GM12872 (cell line): ENCODE data around the gene PLEKHN1.

Source experiments
- TF ChIP-seq, protein P1 (sequence below): IDR thresholded peaks from 3 replicates; pipeline ENCODE4 v1.5.1; 2011; ENCODE audit warnings: low read depth, mild to moderate bottlenecking, low read length, moderate library complexity; ENCODE audit not compliant: insufficient read depth

PLEKHN1 gene

DNA sequence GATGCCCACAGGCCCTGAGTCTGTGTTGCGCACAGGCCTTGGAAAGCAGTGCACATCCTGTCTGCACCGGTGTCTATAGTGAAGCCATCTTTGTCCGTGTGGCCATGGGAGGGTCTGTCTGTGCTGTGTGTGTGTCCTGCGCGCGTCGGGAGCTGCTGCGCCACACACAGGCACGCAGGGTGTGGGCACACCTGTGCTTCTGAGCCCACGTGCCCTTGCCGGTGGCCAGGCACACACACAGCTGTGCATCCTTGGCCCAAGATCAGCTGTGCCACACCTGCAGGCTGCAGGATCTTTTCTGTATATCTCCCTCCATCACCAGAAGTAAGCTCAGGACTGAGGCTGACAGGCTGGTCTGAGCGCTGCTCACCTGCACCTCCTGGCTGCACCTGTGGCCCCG lies 45.8 kb upstream of the PLEKHN1 start:
- TF ChIP-seq, protein P1, sequence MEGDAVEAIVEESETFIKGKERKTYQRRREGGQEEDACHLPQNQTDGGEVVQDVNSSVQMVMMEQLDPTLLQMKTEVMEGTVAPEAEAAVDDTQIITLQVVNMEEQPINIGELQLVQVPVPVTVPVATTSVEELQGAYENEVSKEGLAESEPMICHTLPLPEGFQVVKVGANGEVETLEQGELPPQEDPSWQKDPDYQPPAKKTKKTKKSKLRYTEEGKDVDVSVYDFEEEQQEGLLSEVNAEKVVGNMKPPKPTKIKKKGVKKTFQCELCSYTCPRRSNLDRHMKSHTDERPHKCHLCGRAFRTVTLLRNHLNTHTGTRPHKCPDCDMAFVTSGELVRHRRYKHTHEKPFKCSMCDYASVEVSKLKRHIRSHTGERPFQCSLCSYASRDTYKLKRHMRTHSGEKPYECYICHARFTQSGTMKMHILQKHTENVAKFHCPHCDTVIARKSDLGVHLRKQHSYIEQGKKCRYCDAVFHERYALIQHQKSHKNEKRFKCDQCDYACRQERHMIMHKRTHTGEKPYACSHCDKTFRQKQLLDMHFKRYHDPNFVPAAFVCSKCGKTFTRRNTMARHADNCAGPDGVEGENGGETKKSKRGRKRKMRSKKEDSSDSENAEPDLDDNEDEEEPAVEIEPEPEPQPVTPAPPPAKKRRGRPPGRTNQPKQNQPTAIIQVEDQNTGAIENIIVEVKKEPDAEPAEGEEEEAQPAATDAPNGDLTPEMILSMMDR, result no peak

DNA sequence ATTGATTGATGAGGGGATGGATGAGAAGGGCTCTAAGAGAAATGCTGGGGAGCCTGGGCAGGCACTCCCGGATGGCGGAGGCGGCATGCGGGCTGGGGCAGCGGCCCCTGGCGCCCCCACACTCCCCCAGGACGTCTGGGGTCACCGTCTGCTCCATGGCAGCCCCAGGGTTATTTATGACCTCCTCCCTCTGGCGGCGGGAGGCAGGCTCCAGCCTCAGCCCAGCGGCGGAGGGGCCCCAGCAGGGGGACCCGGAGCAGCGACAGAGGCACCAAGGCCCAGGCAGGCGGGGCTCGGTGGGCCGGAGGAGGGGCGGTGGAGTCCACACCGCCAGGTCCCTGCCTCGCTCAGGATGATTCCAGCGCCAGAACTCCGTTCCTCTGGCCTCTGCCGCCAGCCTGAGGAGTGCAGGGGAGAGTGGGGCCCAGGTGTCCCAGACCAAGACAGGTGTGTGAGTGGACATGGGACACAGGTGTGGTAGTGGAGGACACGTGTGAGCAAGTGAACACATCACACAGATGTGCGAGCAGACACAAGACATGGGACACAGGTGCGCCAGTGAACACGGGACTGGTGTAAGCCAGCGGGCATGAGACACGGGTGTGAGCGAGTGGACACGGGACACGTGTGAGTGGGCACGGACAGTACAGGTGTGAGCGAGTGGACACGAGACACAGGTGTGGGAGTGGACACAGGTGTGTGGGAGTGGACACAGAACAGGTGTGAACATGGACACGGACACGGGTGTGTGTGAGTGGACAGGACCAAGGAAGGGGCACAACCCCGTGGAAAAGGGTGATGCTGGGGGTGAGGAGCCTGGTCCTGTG lies 45.1 kb upstream of the PLEKHN1 start:
- TF ChIP-seq, protein P1, result peak; percentile 14; the same call in 1 of the 3 replicates

DNA sequence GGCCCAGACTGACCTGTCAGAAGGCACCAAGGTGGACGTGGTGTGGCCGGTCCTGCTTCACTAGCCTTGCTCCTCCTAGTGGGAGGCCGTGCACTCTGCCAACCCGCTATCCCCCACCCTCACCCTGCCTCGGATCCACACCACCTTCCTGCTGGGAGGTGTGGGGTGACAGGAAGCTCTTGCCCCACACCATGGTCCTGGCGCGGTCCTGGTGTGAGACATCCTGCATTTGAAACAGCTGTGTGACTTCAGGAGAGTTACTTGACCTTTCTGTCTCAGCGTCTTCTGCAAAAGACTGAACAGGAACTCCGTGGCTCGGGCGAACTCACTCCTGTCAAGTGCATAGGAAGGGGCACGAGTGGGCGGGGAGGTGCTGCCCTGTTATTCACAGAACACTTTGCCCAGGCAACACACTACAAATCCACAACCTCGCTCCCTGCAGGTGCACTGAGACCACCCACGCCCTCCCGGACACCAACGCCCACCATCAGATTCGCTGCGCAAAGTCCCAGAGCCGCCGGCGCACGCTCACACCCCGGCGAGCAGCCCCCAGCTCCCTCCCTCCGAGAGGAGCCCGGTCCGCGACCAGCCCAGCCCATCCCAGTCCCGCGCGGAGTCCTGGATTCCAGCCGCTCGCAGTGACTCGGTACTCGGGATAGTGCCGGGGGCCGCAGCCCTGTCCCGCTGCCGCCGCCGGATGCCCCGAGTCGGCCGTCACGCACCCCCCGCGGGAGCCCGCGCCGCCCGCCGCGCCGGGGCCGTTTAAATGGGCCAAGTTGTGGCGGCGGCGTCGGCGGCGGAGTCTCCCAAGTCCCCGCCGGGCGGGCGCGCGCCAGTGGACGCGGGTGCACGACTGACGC lies 42.9 kb upstream of the PLEKHN1 start, which contains the start of gene SAMD11:
Gene SAMD11, plus strand, starts transcription at position 793 of the 860 bp plus-strand sequence. CDS start 509 bp downstream, outside the sequence.
- TF ChIP-seq, protein P1, result no peak

DNA sequence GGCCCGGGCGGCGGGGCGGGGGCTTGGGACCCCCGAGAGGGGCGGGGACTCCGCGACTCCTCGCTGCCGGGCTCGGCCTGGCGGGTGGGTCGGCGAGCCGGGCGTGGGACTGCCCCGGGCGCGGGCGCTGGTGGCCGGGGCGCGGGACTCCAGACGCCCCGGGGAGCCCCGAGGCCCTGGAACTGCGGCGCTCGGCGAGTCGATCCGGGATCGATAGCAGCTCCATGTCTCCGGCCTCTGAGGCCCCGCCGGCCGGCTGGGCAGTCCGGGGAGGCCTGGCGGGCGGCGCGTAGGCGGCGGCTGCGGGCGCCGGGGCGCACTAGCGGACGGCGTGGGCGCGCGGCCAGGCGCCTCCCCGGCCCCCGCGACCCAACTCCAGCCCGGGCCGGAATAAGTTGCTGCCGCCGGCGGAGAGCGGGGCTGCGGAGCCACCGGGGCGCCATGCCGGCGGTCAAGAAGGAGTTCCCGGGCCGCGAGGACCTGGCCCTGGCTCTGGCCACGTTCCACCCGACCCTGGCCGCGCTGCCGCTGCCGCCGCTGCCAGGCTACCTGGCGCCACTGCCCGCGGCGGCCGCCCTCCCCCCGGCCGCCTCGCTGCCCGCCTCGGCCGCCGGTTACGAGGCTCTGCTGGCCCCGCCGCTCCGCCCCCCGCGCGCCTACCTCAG lies 42.2 kb upstream of the PLEKHN1 start:
- TF ChIP-seq, protein P1, result no peak

DNA sequence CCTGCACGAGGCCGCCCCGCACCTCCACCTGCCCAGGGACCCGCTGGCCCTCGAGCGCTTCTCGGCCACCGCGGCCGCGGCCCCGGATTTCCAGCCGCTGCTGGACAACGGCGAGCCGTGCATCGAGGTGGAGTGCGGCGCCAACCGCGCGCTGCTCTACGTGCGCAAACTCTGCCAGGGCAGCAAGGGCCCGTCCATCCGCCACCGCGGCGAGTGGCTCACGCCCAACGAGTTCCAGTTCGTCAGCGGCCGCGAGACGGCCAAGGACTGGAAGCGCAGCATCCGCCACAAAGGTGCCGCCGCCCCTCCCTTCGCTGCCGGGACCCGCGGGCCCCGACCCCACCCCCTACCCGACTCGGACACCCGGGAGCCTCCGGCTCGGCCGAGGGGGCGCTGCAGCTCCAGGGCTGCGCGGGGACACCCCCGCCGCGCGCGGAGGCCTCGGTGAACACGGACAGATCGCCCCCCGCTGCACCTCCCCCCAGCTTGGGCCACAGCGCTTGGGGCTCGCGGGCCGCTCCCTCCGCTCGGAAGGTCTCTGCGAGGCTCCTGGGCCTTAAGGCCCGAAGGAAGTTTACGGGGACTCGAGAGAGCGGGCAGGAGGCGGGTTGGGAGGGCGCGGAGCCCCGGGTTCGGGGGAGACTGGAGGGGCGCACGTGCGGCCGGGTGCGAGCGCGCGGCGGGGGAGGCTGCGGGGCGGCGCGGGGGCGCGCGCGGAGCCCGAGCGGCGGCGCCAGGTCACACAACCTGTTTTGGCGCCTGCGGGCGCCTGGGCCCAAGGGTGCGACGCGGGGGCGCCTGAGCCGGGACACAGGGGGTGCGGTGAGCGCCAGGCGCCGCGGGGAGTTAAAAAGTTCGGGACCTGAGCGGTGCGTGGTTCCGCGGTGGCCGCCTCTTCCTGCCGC lies 41.4 kb upstream of the PLEKHN1 start:
- TF ChIP-seq, protein P1, result no peak

DNA sequence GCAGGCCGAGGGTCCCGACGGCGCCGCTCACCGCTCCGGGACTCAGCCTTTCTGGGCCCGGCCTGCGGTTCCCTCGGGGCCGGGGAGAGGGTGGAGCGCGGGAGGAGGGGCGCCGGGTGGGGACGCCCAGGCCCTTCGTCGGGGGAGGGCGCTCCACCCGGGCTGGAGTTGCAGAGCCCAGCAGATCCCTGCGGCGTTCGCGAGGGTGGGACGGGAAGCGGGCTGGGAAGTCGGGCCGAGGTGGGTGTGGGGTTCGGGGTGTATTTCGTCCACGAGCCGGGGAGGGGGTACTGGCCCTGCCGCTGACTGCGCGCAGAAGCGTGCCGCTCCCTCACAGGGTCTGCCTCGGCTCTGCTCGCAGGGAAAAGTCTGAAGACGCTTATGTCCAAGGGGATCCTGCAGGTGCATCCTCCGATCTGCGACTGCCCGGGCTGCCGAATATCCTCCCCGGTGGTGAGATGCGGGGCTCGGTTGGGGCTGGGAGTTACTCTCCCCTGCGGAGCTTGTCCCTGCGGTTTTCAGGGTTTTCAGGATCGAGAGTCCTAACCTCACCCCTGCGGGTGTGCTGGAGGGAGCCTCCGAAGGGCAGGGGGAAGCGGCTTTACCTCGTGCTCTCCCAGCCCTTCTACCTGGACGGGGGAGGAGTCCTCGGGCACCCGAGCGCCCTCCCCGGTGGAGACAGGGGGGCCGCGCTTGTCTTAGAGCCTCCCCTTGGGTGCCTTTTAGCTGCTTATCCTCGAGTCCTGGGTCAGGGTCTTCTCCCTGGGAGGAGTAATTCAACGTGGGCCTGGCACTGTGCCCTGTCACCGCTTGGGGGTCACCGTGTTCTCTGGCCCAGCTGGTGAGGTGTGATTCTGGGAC lies 40.5 kb upstream of the PLEKHN1 start:
- TF ChIP-seq, protein P1, result no peak
